Measurements from ENCODE around the gene SLC13A4.

- TF ChIP-seq, protein P1, sequence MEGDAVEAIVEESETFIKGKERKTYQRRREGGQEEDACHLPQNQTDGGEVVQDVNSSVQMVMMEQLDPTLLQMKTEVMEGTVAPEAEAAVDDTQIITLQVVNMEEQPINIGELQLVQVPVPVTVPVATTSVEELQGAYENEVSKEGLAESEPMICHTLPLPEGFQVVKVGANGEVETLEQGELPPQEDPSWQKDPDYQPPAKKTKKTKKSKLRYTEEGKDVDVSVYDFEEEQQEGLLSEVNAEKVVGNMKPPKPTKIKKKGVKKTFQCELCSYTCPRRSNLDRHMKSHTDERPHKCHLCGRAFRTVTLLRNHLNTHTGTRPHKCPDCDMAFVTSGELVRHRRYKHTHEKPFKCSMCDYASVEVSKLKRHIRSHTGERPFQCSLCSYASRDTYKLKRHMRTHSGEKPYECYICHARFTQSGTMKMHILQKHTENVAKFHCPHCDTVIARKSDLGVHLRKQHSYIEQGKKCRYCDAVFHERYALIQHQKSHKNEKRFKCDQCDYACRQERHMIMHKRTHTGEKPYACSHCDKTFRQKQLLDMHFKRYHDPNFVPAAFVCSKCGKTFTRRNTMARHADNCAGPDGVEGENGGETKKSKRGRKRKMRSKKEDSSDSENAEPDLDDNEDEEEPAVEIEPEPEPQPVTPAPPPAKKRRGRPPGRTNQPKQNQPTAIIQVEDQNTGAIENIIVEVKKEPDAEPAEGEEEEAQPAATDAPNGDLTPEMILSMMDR (IDR thresholded peaks at IDR 0.05; ENCODE audit: borderline replicate concordance, extremely low read depth, low read length, poor library complexity, severe bottlenecking) = no peak
- TF ChIP-seq EZH2 (IDR thresholded peaks at IDR 0.05; ENCODE audit: borderline replicate concordance, low read depth, low read length, severe bottlenecking) = no peak
Observed at GRCh38 chr7:135712182-135712782, 15.7 kb downstream of the SLC13A4 start.

Data from DND-41 (cell line).